ENCODE data around the gene IGSF6.

Gene IGSF6

GRCh38 chr16:21600031-21600773 is 52.2 kb downstream of the IGSF6 start:
- peak; percentile 27 for DNase-seq (ENCODE audit: low spot score)

- peak; percentile 91 for DNase-seq (ENCODE audit: low spot score)
These were observed 53.0 kb downstream of the IGSF6 start, which contains the start of gene METTL9 for GRCh38 chr16:21599122-21600030. METTL9 (plus strand) TSS chr16:21599577; CDS start chr16:21599734, 157 bp downstream.

- no peak for DNase-seq (ENCODE audit: low spot score)
These were observed 53.7 kb downstream of the IGSF6 start for GRCh38 chr16:21598701-21599121.

- no peak for DNase-seq (ENCODE audit: low spot score)
These were observed 54.2 kb downstream of the IGSF6 start for GRCh38 chr16:21598206-21598605.

GRCh38 chr16:21597561-21598030 is 54.8 kb downstream of the IGSF6 start:
- DNase-seq (ENCODE audit: low spot score), result no peak

- no peak for DNase-seq (ENCODE audit: low spot score)
These were observed 58.7 kb downstream of the IGSF6 start for GRCh38 chr16:21593530-21594289.

- no peak for DNase-seq (ENCODE audit: low spot score)
These were observed 60.2 kb downstream of the IGSF6 start for GRCh38 chr16:21592191-21592590.

GRCh38 chr16:21590796-21591195 is 61.6 kb downstream of the IGSF6 start:
- no peak for DNase-seq (ENCODE audit: low spot score)

GRCh38 chr16:21590287-21590686 is 62.1 kb downstream of the IGSF6 start:
- no peak for DNase-seq (ENCODE audit: low spot score)

GRCh38 chr16:21589551-21589950 is 62.9 kb downstream of the IGSF6 start:
- no peak for DNase-seq (ENCODE audit: low spot score)
